Thoracic aorta (tissue), 2 donors: Measurements from ENCODE around the gene STK33. TPM values are rescaled to one million over a fixed set of nuclear protein-coding genes. Genes with fewer than 3 reads are reported as not detected.

ENCODE experiments used
- ATAC-seq: fragments of 150-250 bp; one replicate; pipeline ENCODE4 v1.8.0; 2017; ENCODE audit warnings: low read depth; ENCODE audit not compliant: insufficient number of reproducible peaks, low FRiP score
- DNase-seq: peaks from one replicate; pipeline ENCODE4 v3.0.0-alpha.2; 2020; ENCODE audit warnings: low spot score
- H3K27ac ChIP-seq, 2 donors: fragments of 200-600 bp; sonication (generic); 1 replicate in 1 of 2; 2 replicates in 1 of 2; pipeline ENCODE4 v1.5.1; 2016; ENCODE audit warnings: mild to moderate bottlenecking in 2 of 2, moderate library complexity in 2 of 2
- H3K27me3 ChIP-seq: fragments of 200-600 bp; sonication (generic); replicated peaks from 2 replicates; pipeline ENCODE4 v1.6.0; 2016; ENCODE audit warnings: mild to moderate bottlenecking; ENCODE audit not compliant: insufficient read depth
- H3K36me3 ChIP-seq: fragments of 200-600 bp; sonication (generic); one replicate; pipeline ENCODE4 v1.5.1; 2016
- H3K4me1 ChIP-seq, 2 donors: fragments of 200-600 bp; sonication (generic); 1 replicate in 1 of 2; 2 replicates in 1 of 2; pipeline versions ENCODE4 v1.5.1 to v1.6.0; 2016; ENCODE audit warnings: low read depth in 2 of 2, mild to moderate bottlenecking in 1 of 2; ENCODE audit not compliant: control insufficient read depth in 1 of 2
- H3K4me3 ChIP-seq: fragments of 200-600 bp; sonication (generic); 2 replicates; pipeline ENCODE4 v1.5.1; 2016; ENCODE audit warnings: mild to moderate bottlenecking
- H3K9me3 ChIP-seq: fragments of 200-600 bp; sonication (generic); 2 replicates; pipeline ENCODE4 v1.5.1; 2016
- total RNA-seq, 2 donors: library from RNA; depleted of rRNA; stranded (reverse); fragments of >200 nt; gene quantifications; one replicate each; pipeline versions ENCODE4 v1.1.0 to v1.2.3, GENCODE V29; 2016
- TF ChIP-seq, protein P1 (sequence below): fragments of 200-600 bp; sonication (generic); IDR thresholded peaks from one replicate; pipeline ENCODE4 v1.5.1; 2019; ENCODE audit warnings: antibody characterized with exemption

STK33 gene
- total RNA-seq, 2 donors from 2014 or later = 1.3 TPM; not detected in 1

DNA sequence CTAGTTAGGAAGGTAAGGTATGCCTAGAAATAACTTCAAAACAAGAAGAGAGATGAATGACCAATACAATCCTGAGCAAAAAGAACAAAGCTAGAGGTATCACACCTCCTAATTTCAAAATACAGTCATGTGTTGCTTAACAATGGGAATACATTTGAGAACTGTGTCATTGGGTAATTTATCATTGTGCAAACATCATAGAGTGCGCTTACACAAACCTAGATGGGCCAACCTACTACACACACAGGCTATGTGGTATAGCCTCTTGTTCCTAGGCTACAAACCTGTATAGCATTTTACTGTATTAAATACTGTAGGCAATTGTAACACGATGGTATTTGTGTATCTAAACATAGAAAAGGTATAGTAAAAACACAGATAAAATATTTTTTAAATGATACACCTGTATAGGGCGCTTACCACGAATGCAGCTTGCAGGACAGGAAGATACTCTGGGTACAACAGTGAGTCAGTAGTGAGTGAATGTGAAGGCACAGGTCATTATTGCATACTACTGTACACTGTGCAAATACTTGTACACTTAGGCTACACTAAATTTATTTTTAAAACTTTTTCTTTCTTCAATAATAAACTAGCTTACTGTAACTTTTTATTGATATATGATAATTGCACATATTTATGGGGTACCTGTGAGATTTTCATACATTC, 48.2 kb downstream of the STK33 start:
- DNase-seq (no peak), ATAC-seq (no peak)
- no peaks in the 10 kb centered on the region for H3K36me3 ChIP-seq
- no peaks in the 10 kb centered on the region for H3K27me3 ChIP-seq
- H3K4me1 ChIP-seq = no peaks in the 10 kb centered on the region
- no peak overlapping the region for H3K27ac ChIP-seq
- peaks cover 3% of the 10 kb centered on the region for H3K9me3 ChIP-seq
- TF ChIP-seq, protein P1, sequence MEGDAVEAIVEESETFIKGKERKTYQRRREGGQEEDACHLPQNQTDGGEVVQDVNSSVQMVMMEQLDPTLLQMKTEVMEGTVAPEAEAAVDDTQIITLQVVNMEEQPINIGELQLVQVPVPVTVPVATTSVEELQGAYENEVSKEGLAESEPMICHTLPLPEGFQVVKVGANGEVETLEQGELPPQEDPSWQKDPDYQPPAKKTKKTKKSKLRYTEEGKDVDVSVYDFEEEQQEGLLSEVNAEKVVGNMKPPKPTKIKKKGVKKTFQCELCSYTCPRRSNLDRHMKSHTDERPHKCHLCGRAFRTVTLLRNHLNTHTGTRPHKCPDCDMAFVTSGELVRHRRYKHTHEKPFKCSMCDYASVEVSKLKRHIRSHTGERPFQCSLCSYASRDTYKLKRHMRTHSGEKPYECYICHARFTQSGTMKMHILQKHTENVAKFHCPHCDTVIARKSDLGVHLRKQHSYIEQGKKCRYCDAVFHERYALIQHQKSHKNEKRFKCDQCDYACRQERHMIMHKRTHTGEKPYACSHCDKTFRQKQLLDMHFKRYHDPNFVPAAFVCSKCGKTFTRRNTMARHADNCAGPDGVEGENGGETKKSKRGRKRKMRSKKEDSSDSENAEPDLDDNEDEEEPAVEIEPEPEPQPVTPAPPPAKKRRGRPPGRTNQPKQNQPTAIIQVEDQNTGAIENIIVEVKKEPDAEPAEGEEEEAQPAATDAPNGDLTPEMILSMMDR = no peak
- no peak overlapping the region for H3K4me3 ChIP-seq

DNA sequence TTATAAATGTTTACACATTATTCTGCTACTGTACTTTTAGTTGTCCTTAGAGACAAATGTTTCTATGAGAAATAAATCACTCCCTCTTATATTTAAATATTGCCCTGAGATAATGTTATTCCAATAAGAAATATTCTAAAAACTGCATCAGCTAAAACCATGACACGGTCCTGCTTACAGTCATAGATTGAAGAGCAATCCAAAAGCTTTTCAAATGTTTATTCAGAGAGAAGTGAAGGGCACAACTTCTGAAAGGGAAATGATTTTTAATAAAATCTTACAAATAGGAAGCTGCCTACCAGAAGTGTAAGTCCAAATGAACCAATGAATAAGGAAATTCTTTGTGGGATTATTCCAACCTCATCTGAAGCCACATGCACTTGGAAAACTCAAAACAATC, 49.2 kb downstream of the STK33 start:
- ATAC-seq = no peak

DNA sequence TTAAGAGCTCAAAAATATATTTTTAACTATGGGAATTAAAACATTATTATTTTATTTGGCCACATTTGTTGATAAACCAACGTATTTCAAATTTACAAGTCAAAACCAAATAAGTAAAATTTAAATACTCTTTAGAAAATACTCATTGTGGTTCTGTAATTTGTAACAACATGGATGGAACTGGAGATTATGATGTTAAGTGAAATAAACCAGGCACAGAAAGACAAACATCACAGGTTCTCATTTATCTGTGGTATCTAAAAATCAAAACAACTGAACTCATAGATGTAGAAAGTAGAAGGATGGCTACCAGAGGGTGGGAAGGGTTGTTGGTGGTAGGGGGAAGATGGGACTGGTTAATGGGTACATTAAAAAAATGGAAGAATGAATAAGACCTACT, 50.8 kb downstream of the STK33 start:
- Histone ChIP-seq H3K27ac (no peak overlapping the region), H3K27me3 (no peaks in the 10 kb centered on the region), H3K9me3 (peaks cover 1% of the 10 kb centered on the region), H3K4me3 (no peak overlapping the region), H3K36me3 (no peaks in the 10 kb centered on the region), H3K4me1 (no peaks in the 10 kb centered on the region)
- ATAC-seq (no peak), DNase-seq (no peak)
- TF ChIP-seq, protein P1 = no peak

More for the DNA sequence above, 49.2 kb downstream of the STK33 start:
- Histone ChIP-seq H3K36me3 (no peaks in the 10 kb centered on the region), H3K4me3 (no peak overlapping the region), H3K27ac (no peak overlapping the region), H3K9me3 (peaks cover 3% of the 10 kb centered on the region), H3K27me3 (no peaks in the 10 kb centered on the region), H3K4me1 (no peaks in the 10 kb centered on the region)
- TF ChIP-seq, protein P1 = no peak
- no peak for DNase-seq

DNA sequence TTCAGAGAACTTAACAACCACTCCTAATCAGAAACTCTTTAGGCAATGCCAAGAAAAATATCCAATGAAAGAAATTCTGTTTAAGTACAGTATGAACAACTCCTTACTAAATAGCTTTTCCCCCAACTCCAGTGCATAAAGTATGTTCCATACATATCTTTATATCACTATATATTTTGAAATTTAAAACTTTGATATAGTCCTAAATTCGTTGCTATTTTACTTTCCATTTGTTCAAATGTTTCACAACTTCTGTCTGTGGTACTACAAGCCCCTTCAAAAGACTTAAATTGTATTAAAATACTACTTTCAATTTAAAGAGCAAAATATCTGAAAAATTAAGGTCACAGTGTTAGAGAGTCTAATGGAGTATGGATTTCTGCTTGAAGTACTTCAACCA, 52.6 kb downstream of the STK33 start:
- TF ChIP-seq, protein P1 = no peak
- no peak overlapping the region for H3K27ac ChIP-seq
- no peak for DNase-seq
- no peaks in the 10 kb centered on the region for H3K9me3 ChIP-seq
- no peaks in the 10 kb centered on the region for H3K27me3 ChIP-seq
- H3K4me3 ChIP-seq = no peak overlapping the region
- no peak for ATAC-seq
- no peaks in the 10 kb centered on the region for H3K4me1 ChIP-seq
- H3K36me3 ChIP-seq = no peaks in the 10 kb centered on the region

DNA sequence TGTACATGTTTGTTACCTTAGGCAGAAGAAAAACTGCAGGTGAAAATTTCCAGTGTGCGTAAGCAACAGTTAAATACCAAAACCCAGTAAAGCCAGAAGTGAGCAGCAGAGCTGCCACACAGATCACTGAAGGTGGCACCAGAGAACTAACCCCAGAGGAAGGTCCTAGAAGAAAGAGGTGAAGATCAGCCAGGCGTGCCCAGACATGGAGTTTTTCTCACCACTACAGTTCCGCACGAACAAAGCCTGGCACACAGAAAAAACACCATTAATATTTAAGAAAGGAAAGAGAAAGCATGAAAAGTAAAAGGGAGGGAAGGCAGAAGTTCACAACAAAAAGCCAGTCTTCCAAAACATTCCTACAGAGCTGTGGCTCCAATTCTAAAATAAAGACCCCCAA, 60.7 kb downstream of the STK33 start:
- Histone ChIP-seq H3K36me3 (no peaks in the 10 kb centered on the region), H3K27ac (no peak overlapping the region), H3K9me3 (no peaks in the 10 kb centered on the region), H3K27me3 (no peaks in the 10 kb centered on the region), H3K4me3 (no peak overlapping the region), H3K4me1 (no peaks in the 10 kb centered on the region)
- no peak for ATAC-seq
- no peak for DNase-seq
- TF ChIP-seq, protein P1 = no peak
